Measurements from ENCODE around the gene ATP8A1.

The ATP8A1 gene

DNA sequence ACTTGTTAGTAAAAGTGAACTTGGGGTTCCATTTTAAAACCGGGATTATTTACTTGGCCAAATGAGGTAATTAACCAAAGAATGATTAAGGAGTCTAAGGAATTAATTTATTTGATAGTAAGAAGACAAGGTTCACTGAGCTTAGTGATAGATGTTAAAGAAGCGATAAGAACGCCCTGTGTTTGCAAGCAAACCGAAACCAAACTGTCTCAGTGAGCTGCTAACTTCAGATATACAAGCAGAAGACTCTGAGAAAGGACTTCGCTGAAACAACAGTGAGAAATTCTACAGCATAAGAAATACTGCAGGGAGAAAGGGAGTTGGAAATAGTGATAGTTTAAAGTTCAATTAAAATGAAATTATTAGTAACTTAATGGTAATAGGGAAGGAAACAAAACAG is 297.2 kb downstream of the ATP8A1 start:
- DNase-seq (ENCODE audit: low spot score), result no peak
- TF ChIP-seq, protein P1, sequence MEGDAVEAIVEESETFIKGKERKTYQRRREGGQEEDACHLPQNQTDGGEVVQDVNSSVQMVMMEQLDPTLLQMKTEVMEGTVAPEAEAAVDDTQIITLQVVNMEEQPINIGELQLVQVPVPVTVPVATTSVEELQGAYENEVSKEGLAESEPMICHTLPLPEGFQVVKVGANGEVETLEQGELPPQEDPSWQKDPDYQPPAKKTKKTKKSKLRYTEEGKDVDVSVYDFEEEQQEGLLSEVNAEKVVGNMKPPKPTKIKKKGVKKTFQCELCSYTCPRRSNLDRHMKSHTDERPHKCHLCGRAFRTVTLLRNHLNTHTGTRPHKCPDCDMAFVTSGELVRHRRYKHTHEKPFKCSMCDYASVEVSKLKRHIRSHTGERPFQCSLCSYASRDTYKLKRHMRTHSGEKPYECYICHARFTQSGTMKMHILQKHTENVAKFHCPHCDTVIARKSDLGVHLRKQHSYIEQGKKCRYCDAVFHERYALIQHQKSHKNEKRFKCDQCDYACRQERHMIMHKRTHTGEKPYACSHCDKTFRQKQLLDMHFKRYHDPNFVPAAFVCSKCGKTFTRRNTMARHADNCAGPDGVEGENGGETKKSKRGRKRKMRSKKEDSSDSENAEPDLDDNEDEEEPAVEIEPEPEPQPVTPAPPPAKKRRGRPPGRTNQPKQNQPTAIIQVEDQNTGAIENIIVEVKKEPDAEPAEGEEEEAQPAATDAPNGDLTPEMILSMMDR (IDR thresholded peaks at IDR 0.05; ENCODE audit: extremely low read depth, missing control alignments), result no peak
